Osteocyte (in vitro differentiated cells): ENCODE measurements around the gene RANGRF. TPM values are rescaled to one million over a fixed set of nuclear protein-coding genes. Genes with fewer than 3 reads are reported as not detected.

Source experiments
- DNase-seq: peaks from one replicate; pipeline ENCODE4 v3.0.0; 2021; ENCODE audit warnings: mixed read lengths; ENCODE audit not compliant: unreplicated experiment; ENCODE audit errors: extremely low spot score
- H3K27ac Mint-ChIP-seq: one replicate; pipeline ENCODE4 v1.8.0; 2021; ENCODE audit warnings: mild to moderate bottlenecking, mixed read lengths; ENCODE audit not compliant: unreplicated experiment
- H3K27me3 Mint-ChIP-seq: one replicate; pipeline ENCODE4 v1.8.0; 2021; ENCODE audit warnings: mixed read lengths; ENCODE audit not compliant: unreplicated experiment
- H3K36me3 Mint-ChIP-seq: one replicate; pipeline ENCODE4 v1.8.0; 2021; ENCODE audit warnings: mixed read lengths; ENCODE audit not compliant: unreplicated experiment
- H3K4me1 Mint-ChIP-seq: one replicate; pipeline ENCODE4 v1.8.0; 2021; ENCODE audit warnings: mixed read lengths; ENCODE audit not compliant: unreplicated experiment
- H3K4me3 Mint-ChIP-seq: one replicate; pipeline ENCODE4 v1.8.0; 2021; ENCODE audit warnings: mild to moderate bottlenecking, moderate library complexity, mixed read lengths; ENCODE audit not compliant: unreplicated experiment
- H3K9me3 Mint-ChIP-seq: one replicate; pipeline ENCODE4 v1.8.0; 2021; ENCODE audit warnings: mixed read lengths; ENCODE audit not compliant: unreplicated experiment
- CTCF ChIP-seq: fragments of 200-600 bp; sonication (generic); IDR thresholded peaks from 2 replicates; pipeline ENCODE4 v1.5.0; 2021; ENCODE audit warnings: antibody characterized with exemption, mild to moderate bottlenecking, moderate library complexity
- total RNA-seq: library from RNA; stranded (reverse); gene quantifications from 2 replicates; pipeline ENCODE4 v1.2.1, GENCODE V29; 2021

RANGRF gene
- total RNA-seq, 1 donor from 2014 or later = 29.3 TPM

DNA sequence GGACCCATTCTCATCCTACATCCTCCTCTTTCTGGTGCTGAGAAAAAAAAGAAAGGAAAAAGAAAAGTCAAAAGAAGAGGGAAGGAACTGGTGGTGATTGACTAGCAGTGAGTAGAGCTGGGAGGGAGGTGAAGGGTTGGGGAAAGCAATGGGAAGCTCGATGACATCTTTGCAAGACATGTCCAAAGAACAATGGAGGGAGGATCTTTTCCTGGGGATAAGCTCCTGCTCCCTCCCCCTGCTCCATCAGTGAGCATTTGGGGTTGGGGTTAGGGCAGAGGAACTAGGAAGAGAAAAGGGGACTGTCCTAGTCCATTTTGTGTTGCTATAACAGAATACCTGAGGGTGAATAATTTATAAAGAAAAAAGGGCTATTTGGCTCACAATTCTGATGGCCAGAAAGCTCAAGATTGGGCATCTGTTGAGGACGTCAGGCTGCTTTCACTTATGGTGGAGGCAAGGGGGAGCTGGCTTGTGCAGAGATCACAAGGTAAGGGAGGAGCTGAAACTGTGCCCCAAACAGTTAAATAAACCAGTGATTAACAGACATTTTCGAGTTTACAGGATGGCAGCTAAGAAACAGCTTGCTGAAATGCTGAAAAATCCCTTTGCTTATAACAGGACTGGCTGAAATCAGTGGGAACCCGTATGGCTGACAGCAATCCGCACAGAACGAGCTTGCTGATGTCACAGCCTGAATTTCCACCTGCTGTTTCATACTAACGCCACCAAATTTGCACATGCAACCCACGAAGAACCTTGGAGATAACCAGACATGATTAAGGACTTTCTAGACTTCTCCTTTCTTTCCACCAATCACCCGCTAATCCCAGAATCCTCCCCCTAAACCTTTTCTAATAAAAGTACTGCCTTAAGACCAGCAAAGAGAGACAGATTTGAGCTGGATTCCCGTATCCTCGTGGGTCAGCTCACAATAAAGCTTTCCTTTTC, 49.6 kb downstream of the RANGRF start:
- H3K4me1 Mint-ChIP-seq = peaks cover 6% of the 10 kb centered on the region

GRCh38 chr17:8338753-8339140, 50.3 kb downstream of the RANGRF start:
- Mint-ChIP-seq H3K27ac (no peak overlapping the region), H3K4me3 (no peak overlapping the region), H3K27me3 (no peaks in the 10 kb centered on the region), H3K9me3 (no peaks in the 10 kb centered on the region), H3K4me1 (peaks cover 6% of the 10 kb centered on the region), H3K36me3 (no peaks in the 10 kb centered on the region)
- no peak for DNase-seq
- no peak for TF ChIP-seq CTCF

More for the DNA sequence above, 49.6 kb downstream of the RANGRF start:
- no peaks in the 10 kb centered on the region for H3K27me3 Mint-ChIP-seq
- no peak for TF ChIP-seq CTCF
- H3K4me3 Mint-ChIP-seq = no peak overlapping the region
- DNase-seq = no peak
- H3K36me3 Mint-ChIP-seq = no peaks in the 10 kb centered on the region
- H3K9me3 Mint-ChIP-seq = no peaks in the 10 kb centered on the region
- no peak overlapping the region for H3K27ac Mint-ChIP-seq

DNA sequence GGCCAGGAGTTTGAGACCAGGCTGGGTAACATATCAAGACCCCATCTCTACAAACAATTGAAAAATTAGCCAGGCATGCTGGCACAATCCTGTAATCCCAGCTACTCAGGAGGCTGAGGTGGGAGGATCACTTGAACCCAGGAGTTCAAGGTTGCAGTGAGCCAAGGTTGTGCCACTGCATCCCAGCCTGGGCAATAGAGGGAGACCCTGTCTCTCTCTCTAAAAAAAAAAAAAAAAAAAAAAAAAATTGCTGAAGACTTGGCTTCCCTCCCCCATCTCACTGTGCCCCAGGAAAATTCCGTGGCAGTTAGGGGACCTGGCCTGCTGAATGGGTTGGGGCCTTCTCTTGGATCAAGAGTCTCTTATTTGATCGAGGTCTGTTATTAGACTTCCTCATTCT, 51.1 kb downstream of the RANGRF start, which contains the start of gene ODF4:
Gene ODF4 (plus strand): TSS at position 301 of the 400 bp plus-strand sequence. CDS start 212 bp downstream, outside the sequence.
- H3K4me3 Mint-ChIP-seq = no peak within 1 kb of the TSS
- no peak for TF ChIP-seq CTCF
- H3K4me1 Mint-ChIP-seq = peaks cover 6% of the 10 kb centered on the region
- H3K36me3 Mint-ChIP-seq = no peaks in the 10 kb centered on the region
- no peak within 1 kb of the TSS for H3K27ac Mint-ChIP-seq
- no peak for DNase-seq
- no peaks in the 10 kb centered on the region for H3K27me3 Mint-ChIP-seq
- H3K9me3 Mint-ChIP-seq = no peaks in the 10 kb centered on the region

Other genes starting within 250 kb of the RANGRF start
- gene ALOX15B, start 249.6 kb upstream of the RANGRF start, total RNA-seq = not detected in 2 replicates
- gene ALOX12B, start 201.0 kb upstream of the RANGRF start, total RNA-seq = not detected in 2 replicates
- gene ALOXE3, start 170.2 kb upstream of the RANGRF start, total RNA-seq = not detected in 2 replicates
- gene HES7, start 164.6 kb upstream of the RANGRF start, total RNA-seq = 2.0 and 2.3 TPM in 2 replicates
- gene PER1, start 136.3 kb upstream of the RANGRF start, total RNA-seq = 106 and 173 TPM in 2 replicates
- gene VAMP2, start 125.7 kb upstream of the RANGRF start, total RNA-seq = 57.2 and 70.0 TPM in 2 replicates
- gene TMEM107, start 112.3 kb upstream of the RANGRF start, total RNA-seq = 8.4 and 10.5 TPM in 2 replicates
- 6.2 and 6.8 TPM in 2 replicates for gene BORCS6, start 98.5 kb upstream of the RANGRF start, total RNA-seq
- 13.3 and 15.7 TPM in 2 replicates for gene AURKB, start 78.1 kb upstream of the RANGRF start, total RNA-seq
- 38.7 and 40.1 TPM in 2 replicates for gene CTC1, start 40.6 kb upstream of the RANGRF start, total RNA-seq
- gene PFAS, start 39.4 kb upstream of the RANGRF start, total RNA-seq = 48.9 and 53.6 TPM in 2 replicates
- 5.6 and 6.4 TPM in 2 replicates for gene SLC25A35, start 6.7 kb downstream of the RANGRF start, total RNA-seq
- not detected in 2 replicates for gene ARHGEF15, start 21.6 kb downstream of the RANGRF start, total RNA-seq
- gene ODF4, start 51.2 kb downstream of the RANGRF start, total RNA-seq = not detected in 2 replicates
- gene RPL26, start 94.5 kb downstream of the RANGRF start, total RNA-seq = 1,600 and 1,654 TPM in 2 replicates
- not detected in 2 replicates for gene RNF222, start 109.2 kb downstream of the RANGRF start, total RNA-seq
- gene NDEL1, start 147.2 kb downstream of the RANGRF start, total RNA-seq = 68.2 and 74.2 TPM in 2 replicates